ENCODE results near the gene IL24. TPM values are rescaled to one million over a fixed set of nuclear protein-coding genes. Genes with fewer than 3 reads are reported as not detected.

The IL24 gene
- total and polyA plus RNA-seq, 2 donors (not counting 1 experiment from before 2014, with no cell fraction given), result not detected

DNA sequence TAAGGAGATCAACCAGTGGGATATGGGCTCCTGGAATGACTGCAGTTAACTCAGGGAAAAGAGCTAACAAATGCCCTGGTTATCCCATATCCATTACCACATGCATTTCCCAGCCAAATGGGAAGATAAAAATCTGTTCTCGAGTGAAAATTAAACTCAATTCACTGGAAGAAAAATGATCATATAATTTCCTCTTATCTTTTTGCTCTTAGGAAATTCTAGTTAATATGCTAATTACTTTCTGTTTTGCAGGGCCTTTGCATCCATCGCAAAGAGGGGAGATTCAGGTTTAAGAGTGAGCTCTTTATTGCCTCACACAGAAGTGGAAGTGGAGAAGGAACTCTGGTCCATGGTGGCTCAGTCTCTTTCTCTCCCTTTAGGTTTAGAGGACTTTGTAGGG is 3.9 kb upstream of the IL24 start:
- Histone ChIP-seq H3K27me3 (replicated peaks in 1 of 4; ENCODE audit: control extremely low read depth in 1 of 4, control insufficient read depth in 3 of 4, insufficient read depth in 4 of 4, low read length in 3 of 4) (no peaks in the 10 kb centered on the region), H3K27ac (ENCODE audit: low read length in 2 of 2) (no peak overlapping the region), H3K9me3 (ENCODE audit: control extremely low read depth in 1 of 3, control insufficient read depth in 2 of 3, insufficient read depth in 1 of 3, low read length in 2 of 3) (no peaks in the 10 kb centered on the region), H2AFZ (ENCODE audit: insufficient read depth, low read depth, low read length, poor library complexity, severe bottlenecking) (no peak overlapping the region), H3K4me3 (ENCODE audit: control extremely low read depth in 1 of 5, extremely low read depth in 1 of 5, insufficient read depth in 1 of 5, low read depth in 2 of 5, low read length in 4 of 5) (no peak overlapping the region), H3K4me2 (replicated peaks; ENCODE audit: low read depth, low read length, poor library complexity, severe bottlenecking) (no peak overlapping the region), H3K9ac (ENCODE audit: low read length) (no peak overlapping the region), H4K20me1 (ENCODE audit: control insufficient read depth, insufficient read depth, low read length, poor library complexity, severe bottlenecking) (no peaks in the 10 kb centered on the region), H3K4me1 (ENCODE audit: control insufficient read depth in 2 of 2, insufficient read depth in 2 of 2, low read length in 2 of 2) (peaks cover 0 to 9% of the 10 kb centered on the region in 2 donors), H3K79me2 (ENCODE audit: control insufficient read depth, insufficient read depth, low read length) (no peaks in the 10 kb centered on the region), H3K36me3 (replicated peaks in 1 of 2; ENCODE audit: control extremely low read depth in 1 of 2, control insufficient read depth in 1 of 2, extremely low read depth in 1 of 2, insufficient read depth in 2 of 2, low read length in 1 of 2) (no peaks in the 10 kb centered on the region)
- Mint-ChIP-seq H3K9me3 (ENCODE audit: insufficient read depth) (no peaks in the 10 kb centered on the region), H3K4me3 (no peak overlapping the region), H3K27ac (no peak overlapping the region), H3K4me1 (peaks cover 16% of the 10 kb centered on the region), H3K27me3 (no peaks in the 10 kb centered on the region)
- ChIA-PET POLR2A (no interaction called here), CTCF (interaction anchor here (1.2 to 1.5 kb wide), 3 partner anchors 19 to 83 kb away, joined by 4 to 6 read pairs (median 5); no protein-coding TSS in a partner anchor)
- intact Hi-C loops (cut with micrococcal nuclease), result no loop called here
- ATAC-seq (ENCODE audit: low read depth) (no peak), DNase-seq (no peak)
- no CpG with 5 or more reads among the region's 2 CpGs for WGBS (ENCODE audit: insufficient coverage)
- TF ChIP-seq, protein P1, sequence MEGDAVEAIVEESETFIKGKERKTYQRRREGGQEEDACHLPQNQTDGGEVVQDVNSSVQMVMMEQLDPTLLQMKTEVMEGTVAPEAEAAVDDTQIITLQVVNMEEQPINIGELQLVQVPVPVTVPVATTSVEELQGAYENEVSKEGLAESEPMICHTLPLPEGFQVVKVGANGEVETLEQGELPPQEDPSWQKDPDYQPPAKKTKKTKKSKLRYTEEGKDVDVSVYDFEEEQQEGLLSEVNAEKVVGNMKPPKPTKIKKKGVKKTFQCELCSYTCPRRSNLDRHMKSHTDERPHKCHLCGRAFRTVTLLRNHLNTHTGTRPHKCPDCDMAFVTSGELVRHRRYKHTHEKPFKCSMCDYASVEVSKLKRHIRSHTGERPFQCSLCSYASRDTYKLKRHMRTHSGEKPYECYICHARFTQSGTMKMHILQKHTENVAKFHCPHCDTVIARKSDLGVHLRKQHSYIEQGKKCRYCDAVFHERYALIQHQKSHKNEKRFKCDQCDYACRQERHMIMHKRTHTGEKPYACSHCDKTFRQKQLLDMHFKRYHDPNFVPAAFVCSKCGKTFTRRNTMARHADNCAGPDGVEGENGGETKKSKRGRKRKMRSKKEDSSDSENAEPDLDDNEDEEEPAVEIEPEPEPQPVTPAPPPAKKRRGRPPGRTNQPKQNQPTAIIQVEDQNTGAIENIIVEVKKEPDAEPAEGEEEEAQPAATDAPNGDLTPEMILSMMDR (IDR thresholded peaks at IDR 0.05), result no peak
- TF ChIP-seq EZH2 (IDR thresholded peaks at IDR 0.05; ENCODE audit: borderline replicate concordance, insufficient read depth, low read depth, low read length, poor library complexity, severe bottlenecking), result no peak

DNA sequence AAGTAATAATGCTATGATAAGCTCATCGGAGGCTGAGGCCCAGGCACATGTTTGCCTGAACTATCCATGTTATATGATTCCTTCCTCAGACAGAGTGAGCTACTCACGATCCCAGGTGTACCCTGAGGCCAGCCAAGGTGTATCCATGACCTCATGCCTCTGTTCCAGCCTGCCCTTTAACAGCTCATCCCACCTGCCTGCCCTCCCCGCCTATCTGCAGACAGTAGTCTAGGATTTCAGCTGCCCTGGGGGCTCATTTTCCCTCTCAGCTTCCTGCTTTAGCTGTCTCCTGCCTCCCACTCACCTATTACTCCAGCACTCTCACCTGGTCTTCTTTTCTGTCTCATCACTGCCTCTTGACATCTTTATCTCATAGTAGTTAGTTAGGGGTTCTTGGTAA is 1.9 kb upstream of the IL24 start:
- TF ChIP-seq, protein P1 (IDR thresholded peaks at IDR 0.05), result no peak
- no peak for TF ChIP-seq EZH2 (IDR thresholded peaks at IDR 0.05; ENCODE audit: borderline replicate concordance, insufficient read depth, low read depth, low read length, poor library complexity, severe bottlenecking)
- H3K79me2 ChIP-seq (ENCODE audit: control insufficient read depth, insufficient read depth, low read length), result no peaks in the 10 kb centered on the region
- CTCF ChIA-PET, result interaction anchor here (1.0 to 2.4 kb wide), 4 partner anchors 14 to 88 kb away, joined by 3 to 9 read pairs (median 6); no protein-coding TSS in a partner anchor
- no peaks in the 10 kb centered on the region for H3K9me3 Mint-ChIP-seq (ENCODE audit: insufficient read depth)
- 88% methylated on average over 3 of the region's 3 CpGs for WGBS (ENCODE audit: insufficient coverage)
- no peak overlapping the region for H3K27ac Mint-ChIP-seq
- H3K4me3 ChIP-seq (ENCODE audit: control extremely low read depth in 1 of 5, extremely low read depth in 1 of 5, insufficient read depth in 1 of 5, low read depth in 2 of 5, low read length in 4 of 5), result no peak overlapping the region
- no peaks in the 10 kb centered on the region for H3K27me3 Mint-ChIP-seq
- no peak overlapping the region for H3K4me2 ChIP-seq (replicated peaks; ENCODE audit: low read depth, low read length, poor library complexity, severe bottlenecking)
- no peak overlapping the region for H3K9ac ChIP-seq (ENCODE audit: low read length)
- POLR2A ChIA-PET, result no interaction called here
- no peak overlapping the region for H3K4me3 Mint-ChIP-seq
- H3K36me3 ChIP-seq (replicated peaks in 1 of 2; ENCODE audit: control extremely low read depth in 1 of 2, control insufficient read depth in 1 of 2, extremely low read depth in 1 of 2, insufficient read depth in 2 of 2, low read length in 1 of 2), result no peaks in the 10 kb centered on the region
- H2AFZ ChIP-seq (ENCODE audit: insufficient read depth, low read depth, low read length, poor library complexity, severe bottlenecking), result no peak overlapping the region
- no peaks in the 10 kb centered on the region for H4K20me1 ChIP-seq (ENCODE audit: control insufficient read depth, insufficient read depth, low read length, poor library complexity, severe bottlenecking)
- H3K4me1 Mint-ChIP-seq, result peaks cover 24% of the 10 kb centered on the region
- H3K9me3 ChIP-seq (ENCODE audit: control extremely low read depth in 1 of 3, control insufficient read depth in 2 of 3, insufficient read depth in 1 of 3, low read length in 2 of 3), result no peaks in the 10 kb centered on the region
- intact Hi-C loops (cut with micrococcal nuclease), result loop anchor here (5.0 kb wide), 1 partner anchor 37 kb away; no protein-coding TSS in a partner anchor
- no peaks in the 10 kb centered on the region for H3K27me3 ChIP-seq (replicated peaks in 1 of 4; ENCODE audit: control extremely low read depth in 1 of 4, control insufficient read depth in 3 of 4, insufficient read depth in 4 of 4, low read length in 3 of 4)
- ATAC-seq (ENCODE audit: low read depth) (no peak), DNase-seq (no peak)
- peaks cover 5 to 9% of the 10 kb centered on the region in 2 donors for H3K4me1 ChIP-seq (ENCODE audit: control insufficient read depth in 2 of 2, insufficient read depth in 2 of 2, low read length in 2 of 2)
- no peak overlapping the region for H3K27ac ChIP-seq (ENCODE audit: low read length in 2 of 2)
